ENCODE results near the gene FBXW8.

Gene FBXW8

GRCh38 chr12:116887897-116888296 lies 22.9 kb upstream of the FBXW8 start:
- H3K27ac ChIP-seq, result no peak overlapping the region
- TF ChIP-seq, protein P1, sequence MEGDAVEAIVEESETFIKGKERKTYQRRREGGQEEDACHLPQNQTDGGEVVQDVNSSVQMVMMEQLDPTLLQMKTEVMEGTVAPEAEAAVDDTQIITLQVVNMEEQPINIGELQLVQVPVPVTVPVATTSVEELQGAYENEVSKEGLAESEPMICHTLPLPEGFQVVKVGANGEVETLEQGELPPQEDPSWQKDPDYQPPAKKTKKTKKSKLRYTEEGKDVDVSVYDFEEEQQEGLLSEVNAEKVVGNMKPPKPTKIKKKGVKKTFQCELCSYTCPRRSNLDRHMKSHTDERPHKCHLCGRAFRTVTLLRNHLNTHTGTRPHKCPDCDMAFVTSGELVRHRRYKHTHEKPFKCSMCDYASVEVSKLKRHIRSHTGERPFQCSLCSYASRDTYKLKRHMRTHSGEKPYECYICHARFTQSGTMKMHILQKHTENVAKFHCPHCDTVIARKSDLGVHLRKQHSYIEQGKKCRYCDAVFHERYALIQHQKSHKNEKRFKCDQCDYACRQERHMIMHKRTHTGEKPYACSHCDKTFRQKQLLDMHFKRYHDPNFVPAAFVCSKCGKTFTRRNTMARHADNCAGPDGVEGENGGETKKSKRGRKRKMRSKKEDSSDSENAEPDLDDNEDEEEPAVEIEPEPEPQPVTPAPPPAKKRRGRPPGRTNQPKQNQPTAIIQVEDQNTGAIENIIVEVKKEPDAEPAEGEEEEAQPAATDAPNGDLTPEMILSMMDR (conservative IDR thresholded peaks at IDR 0.05), result no peak

DNA sequence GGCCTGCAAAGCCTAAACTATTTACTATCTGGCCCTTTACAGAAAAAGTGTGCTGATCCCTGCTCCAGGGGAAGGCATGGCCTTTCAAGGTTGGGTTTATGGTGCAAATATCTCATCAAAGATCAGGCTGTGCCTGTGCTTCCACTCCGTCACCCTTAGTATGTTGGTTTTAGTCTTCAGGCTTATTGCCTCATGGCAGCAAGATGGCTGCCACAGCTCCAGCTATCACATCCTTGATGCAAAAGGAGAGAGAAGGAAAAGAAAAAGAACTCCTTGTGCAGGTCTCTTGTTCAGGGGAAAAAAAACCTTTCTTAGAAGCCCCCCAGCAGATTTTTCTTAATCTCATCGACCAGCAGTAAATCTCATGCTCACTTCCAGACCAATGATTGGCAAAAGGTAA lies 20.4 kb upstream of the FBXW8 start:
- H3K27ac ChIP-seq, result no peak overlapping the region
- TF ChIP-seq, protein P1 (conservative IDR thresholded peaks at IDR 0.05), result no peak

DNA sequence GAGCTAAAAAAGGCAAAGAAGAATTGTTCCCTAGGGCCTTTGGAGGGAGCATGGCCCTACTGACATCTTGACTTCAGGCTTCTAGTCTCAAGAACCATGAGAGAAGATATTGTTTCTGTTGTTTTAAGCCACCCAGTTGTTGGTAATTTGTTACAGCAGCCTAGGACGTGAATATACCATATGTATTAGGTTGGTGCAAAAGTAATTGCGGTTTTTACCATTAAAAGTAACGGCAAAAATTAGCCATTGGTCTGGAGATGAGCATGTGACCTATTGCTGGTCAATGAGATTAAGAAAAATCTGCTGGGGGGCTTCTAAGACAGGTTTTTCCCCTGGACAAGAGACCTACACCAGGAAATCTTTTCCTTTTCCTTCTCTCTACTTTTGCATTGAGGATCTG lies 19.7 kb upstream of the FBXW8 start:
- no peak overlapping the region for H3K27ac ChIP-seq
- TF ChIP-seq, protein P1 (conservative IDR thresholded peaks at IDR 0.05), result no peak

DNA sequence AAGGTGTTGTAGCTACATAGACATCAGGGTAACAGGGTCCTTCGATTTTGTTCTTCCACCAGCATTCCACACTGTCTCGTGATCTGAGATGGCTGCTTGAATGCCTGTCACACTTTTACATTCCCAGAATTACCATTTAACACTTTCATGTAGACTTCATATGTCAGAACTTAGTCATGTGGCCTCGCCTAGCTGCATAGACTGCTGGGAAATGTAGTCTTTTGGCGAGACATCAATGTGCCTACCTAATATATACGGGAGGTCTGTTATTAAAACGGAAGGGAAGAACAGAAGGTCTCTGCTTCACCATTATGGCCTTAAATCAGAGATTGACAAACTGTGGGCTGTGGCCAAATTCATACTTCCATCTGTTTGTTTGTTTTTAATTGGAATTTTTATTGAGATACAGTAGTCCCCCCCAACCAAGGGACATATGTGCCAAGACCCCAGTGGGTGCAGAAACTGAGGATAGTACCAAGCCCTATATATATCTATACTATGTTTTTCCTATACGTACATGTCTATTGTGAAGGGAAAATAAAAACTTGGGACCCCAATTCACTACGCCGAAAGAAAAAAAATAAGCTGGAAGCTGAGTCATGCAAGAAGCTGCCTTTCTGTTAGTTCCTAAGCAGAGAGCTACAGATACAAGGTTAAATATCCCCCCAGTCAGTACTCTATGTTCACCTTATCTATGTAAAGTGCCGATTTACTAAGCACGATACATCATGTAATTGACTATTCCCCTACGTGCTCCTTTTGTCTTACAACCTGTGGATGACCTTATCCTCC lies 18.2 kb upstream of the FBXW8 start:
- no peak overlapping the region for H3K27ac ChIP-seq
- TF ChIP-seq, protein P1 (conservative IDR thresholded peaks at IDR 0.05), result no peak

DNA sequence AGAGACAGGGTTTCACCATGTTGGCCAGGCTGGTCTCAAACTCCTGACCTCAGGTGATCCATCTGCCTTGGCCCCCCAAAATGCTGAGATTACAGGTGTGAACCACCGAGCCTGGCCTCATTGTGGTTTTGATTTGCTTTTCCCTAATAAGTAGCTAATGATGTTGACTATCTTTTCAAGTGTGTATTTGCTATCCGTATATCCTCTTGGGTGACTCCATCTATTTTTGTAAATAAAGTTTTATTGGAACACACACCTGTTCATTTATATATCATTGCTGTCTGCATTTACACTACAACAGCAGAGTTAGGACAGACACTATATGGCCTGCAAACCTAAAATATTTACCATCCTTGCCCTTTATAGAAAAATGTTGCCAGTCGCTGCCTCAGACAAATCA lies 15.8 kb upstream of the FBXW8 start:
- TF ChIP-seq, protein P1 (conservative IDR thresholded peaks at IDR 0.05), result no peak
- H3K27ac ChIP-seq, result no peak overlapping the region

GRCh38 chr12:116896411-116896924 lies 14.3 kb upstream of the FBXW8 start:
- TF ChIP-seq, protein P1 (conservative IDR thresholded peaks at IDR 0.05), result no peak
- H3K27ac ChIP-seq, result no peak overlapping the region

GRCh38 chr12:116897476-116897875 lies 13.3 kb upstream of the FBXW8 start:
- H3K27ac ChIP-seq, result no peak overlapping the region
- TF ChIP-seq, protein P1 (conservative IDR thresholded peaks at IDR 0.05), result no peak

All from VCaP (cell line).